Transverse colon (tissue), 3 donors: ENCODE data around the gene ANKRD33.

Experiments used
- EP300 ChIP-seq: sonication (generic); formaldehyde crosslinking; IDR thresholded peaks from one replicate; pipeline ENCODE4 v1.6.1; 2017; ENCODE audit warnings: antibody characterized with exemption, low read depth
- POLR2A ChIP-seq: fragments of 450-650 bp; IDR thresholded peaks from one replicate; pipeline ENCODE4 v1.6.1; 2016; ENCODE audit warnings: antibody characterized with exemption, mild to moderate bottlenecking, moderate library complexity
- TF ChIP-seq, protein P1 (sequence below), 5 experiments: fragments of 200-600 bp in 3 of 5; fragments of 450-650 bp in 2 of 5; sonication (generic) in 3 of 5; IDR thresholded peaks; 1 replicate in 2 of 5; 2 replicates in 3 of 5; pipeline ENCODE4 v1.5.1; 2016 to 2017; ENCODE audit warnings: antibody characterized with exemption in 5 of 5, inconsistent platforms in 3 of 5, mild to moderate bottlenecking in 2 of 5, moderate library complexity in 1 of 5

GRCh38 chr12:51917746-51918453, 30.0 kb downstream of the ANKRD33 start:
- TF ChIP-seq, protein P1, sequence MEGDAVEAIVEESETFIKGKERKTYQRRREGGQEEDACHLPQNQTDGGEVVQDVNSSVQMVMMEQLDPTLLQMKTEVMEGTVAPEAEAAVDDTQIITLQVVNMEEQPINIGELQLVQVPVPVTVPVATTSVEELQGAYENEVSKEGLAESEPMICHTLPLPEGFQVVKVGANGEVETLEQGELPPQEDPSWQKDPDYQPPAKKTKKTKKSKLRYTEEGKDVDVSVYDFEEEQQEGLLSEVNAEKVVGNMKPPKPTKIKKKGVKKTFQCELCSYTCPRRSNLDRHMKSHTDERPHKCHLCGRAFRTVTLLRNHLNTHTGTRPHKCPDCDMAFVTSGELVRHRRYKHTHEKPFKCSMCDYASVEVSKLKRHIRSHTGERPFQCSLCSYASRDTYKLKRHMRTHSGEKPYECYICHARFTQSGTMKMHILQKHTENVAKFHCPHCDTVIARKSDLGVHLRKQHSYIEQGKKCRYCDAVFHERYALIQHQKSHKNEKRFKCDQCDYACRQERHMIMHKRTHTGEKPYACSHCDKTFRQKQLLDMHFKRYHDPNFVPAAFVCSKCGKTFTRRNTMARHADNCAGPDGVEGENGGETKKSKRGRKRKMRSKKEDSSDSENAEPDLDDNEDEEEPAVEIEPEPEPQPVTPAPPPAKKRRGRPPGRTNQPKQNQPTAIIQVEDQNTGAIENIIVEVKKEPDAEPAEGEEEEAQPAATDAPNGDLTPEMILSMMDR (IDR thresholded peaks at IDR 0.05) = no peak
- TF ChIP-seq EP300 (no peak), POLR2A (no peak)
